Measurements from ENCODE around the gene ARHGAP23.
A peak's percentile ranks its signal among the peaks of the same experiment; 100 is the strongest.
"Not testable (repeated sequence)": the region's sequence is repeated elsewhere in the genome, so short reads cannot be mapped to it uniquely, and the experiment has no call there.

GRCh38 chr17:38492067-38493040 lies 64.1 kb downstream of the ARHGAP23 start:
- TF ChIP-seq CREB1 (CRISPR knock-in tag; IDR thresholded peaks at IDR 0.05; ENCODE audit: low read depth); POLR2AphosphoS5 (IDR thresholded peaks at IDR 0.05; ENCODE audit: low read depth); EZH2phosphoT487 (IDR thresholded peaks at IDR 0.05; ENCODE audit: unreplicated experiment); JUNB (IDR thresholded peaks at IDR 0.05; ENCODE audit: unreplicated experiment); EZH2 (IDR thresholded peaks at IDR 0.05; ENCODE audit: low read depth, unreplicated experiment); REST (IDR thresholded peaks at IDR 0.05; ENCODE audit: unreplicated experiment); ZNF114 (CRISPR knock-in tag; IDR thresholded peaks at IDR 0.05); ETS1 (IDR thresholded peaks at IDR 0.05); ZNF331 (CRISPR knock-in tag; IDR thresholded peaks at IDR 0.05; ENCODE audit: low read depth): not testable (repeated sequence)
- peak; percentile 20 to 62; a peak in 3 of 4 replicates for TF ChIP-seq CTCF (conservative IDR thresholded peaks at IDR 0.05; ENCODE audit: low read depth in 2 of 2)

Data from GM23338 (cell line).